NK-92 (cell line): ENCODE data around the gene EPS8L2.
"Not testable (repeated sequence)": the region's sequence is repeated elsewhere in the genome, so short reads cannot be mapped to it uniquely, and the experiment has no call there.

Experiments used
- DNase-seq: peaks from one replicate; lab custom pipeline; 2025; ENCODE audit not compliant: unreplicated experiment; lab: John Stamatoyannopoulos, UW

EPS8L2 gene

DNA sequence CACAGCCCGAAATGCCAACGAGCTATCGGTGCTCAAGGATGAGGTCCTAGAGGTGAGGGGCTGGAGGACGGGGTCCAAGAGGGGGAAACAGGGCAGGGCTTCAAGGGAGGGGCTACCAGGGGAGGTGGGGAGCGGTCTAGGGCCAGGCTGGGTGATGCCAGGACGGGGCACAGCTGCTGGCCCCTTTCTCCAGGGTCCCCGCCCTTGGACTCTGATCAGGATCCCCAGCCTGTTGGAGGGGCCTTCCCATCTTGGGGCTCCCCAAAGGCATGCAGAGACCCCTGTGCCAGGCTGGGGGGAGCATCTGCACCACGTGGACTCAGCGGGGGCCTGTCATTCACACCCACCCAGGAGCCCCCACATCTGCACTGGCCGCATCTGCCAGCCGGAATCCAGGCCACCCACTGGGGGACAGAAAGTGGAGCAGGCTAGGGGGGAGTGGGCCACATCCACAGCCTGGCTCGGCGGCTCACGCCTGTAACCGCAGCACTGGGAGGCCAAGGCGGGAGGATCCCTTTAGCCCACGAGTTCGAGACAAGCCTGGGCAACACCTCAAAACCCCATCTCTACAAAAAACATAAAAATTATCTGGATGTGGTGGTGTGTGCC is 18.9 kb downstream of the EPS8L2 start:
- DNase-seq, result no peak

DNA sequence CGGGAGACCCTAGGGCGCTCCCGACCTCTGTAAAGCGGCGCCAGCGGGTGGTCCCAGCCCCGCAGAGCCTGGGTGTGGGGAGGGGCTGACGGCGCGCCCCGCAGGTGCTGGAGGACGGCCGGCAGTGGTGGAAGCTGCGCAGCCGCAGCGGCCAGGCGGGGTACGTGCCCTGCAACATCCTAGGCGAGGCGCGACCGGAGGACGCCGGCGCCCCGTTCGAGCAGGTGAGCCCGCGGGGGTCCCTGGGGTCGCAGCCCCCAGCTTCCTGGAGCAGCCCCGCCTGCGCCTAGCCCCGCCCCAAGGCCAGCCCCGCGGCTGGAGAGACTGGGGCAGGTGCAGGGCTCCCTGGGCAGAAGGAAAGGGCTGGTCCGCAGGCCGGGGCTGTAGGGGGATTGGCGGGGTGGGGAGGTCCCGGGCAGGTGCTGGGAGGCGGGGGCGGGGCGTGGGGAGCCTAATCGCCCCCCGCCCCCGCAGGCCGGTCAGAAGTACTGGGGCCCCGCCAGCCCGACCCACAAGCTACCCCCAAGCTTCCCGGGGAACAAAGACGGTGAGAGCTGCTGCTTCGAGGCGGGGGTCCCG is 19.7 kb downstream of the EPS8L2 start:
- DNase-seq, result no peak

DNA sequence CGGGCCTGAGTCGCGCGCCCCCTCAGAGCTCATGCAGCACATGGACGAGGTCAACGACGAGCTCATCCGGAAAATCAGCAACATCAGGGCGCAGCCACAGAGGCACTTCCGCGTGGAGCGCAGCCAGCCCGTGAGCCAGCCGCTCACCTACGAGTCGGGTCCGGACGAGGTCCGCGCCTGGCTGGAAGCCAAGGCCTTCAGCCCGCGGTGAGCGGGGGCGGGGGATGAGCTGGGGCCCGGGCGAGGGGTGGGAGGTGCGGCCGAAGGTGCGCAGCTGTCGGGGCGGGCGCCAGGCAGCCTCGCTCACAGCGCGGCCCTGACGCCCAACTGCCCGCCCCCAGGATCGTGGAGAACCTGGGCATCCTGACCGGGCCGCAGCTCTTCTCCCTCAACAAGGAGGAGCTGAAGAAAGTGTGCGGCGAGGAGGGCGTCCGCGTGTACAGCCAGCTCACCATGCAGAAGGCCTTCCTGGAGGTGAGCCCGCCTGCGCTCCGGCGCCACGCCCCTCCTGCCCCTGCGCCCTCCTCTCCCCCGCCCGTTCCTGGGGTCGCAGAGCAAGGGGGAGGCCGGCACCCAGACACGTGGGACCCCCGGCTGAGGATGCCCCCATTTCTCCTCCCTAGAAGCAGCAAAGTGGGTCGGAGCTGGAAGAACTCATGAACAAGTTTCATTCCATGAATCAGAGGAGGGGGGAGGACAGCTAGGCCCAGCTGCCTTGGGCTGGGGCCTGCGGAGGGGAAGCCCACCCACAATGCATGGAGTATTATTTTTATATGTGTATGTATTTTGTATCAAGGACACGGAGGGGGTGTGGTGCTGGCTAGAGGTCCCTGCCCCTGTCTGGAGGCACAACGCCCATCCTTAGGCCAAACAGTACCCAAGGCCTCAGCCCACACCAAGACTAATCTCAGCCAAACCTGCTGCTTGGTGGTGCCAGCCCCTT is 20.5 kb downstream of the EPS8L2 start:
- no peak for DNase-seq

- no peak for DNase-seq
These were observed 21.3 kb downstream of the EPS8L2 start for GRCh38 chr11:727281-727701.

DNA sequence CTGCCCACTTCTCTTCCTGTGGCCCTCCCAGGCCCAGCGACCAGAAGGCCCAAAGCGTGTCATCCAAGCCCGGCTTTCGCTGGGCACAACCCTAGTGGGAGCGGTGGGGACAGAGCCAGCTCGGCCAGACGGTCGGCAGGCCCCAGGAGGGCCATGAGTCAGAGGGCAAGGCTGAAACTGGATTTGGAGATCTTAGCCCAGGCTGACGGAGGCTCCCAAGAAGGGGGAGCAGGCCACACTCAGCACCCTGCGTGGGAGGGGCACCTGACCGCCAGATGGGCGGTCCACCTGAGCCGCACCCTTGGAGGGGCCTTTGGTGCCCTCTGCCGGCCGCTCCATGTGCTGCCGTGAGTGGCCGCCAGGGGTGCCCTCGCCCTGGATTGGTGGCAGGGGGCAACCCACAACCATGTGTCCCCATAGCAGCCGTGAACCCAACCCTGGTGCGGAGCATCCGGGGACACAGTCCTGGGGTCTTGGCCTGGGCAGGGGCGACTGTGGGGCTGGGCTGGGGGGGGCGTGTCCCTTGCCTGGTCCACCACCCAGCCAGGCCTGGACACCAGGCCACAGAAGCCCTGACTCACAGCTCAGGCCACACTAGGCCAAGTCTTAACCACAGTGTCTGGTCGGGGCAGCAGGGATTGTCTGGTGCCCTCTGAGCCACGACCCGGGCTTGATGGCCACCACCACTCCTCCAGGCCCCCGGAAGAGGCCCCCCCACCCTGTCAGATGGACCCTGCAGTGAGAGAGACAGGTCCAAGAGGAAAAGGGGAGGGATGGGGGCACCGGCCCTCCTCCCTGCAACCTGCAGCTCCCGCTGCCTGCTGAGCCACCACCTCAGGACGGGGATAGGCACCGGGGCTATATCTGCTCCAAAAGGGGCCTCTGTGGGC is 22.1 kb downstream of the EPS8L2 start:
- no peak for DNase-seq

GRCh38 chr11:728901-729491 is 23.0 kb downstream of the EPS8L2 start:
- DNase-seq, result no peak

DNA sequence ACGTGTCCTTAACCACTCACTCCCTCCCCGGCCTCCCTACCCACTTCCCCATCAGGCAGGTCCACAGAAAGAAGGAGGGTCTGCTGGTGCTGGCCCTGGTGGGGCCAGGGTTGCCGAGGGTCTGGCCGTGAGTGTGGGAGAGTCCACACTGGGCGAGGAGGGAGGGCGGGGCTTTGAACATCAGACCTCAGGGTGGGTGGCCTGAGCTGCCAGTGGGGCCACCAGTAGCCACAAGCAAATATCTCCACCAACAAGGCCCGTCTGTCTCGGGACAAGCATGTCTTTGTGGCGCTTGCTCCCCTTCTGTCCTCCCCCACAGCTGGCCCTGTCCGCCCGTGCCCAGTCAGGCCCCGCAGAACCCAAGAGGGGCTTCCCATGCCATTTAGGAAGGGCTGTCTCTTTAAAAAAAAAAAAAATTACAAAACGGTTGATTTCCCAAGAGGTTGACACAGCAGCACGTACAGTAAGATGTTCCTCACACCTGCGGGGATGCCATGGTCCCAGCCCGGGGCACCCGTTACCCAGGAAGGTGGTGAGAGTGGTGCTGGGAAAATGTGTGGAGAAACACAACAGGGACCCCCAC is 23.6 kb downstream of the EPS8L2 start:
- DNase-seq, result no peak

DNA sequence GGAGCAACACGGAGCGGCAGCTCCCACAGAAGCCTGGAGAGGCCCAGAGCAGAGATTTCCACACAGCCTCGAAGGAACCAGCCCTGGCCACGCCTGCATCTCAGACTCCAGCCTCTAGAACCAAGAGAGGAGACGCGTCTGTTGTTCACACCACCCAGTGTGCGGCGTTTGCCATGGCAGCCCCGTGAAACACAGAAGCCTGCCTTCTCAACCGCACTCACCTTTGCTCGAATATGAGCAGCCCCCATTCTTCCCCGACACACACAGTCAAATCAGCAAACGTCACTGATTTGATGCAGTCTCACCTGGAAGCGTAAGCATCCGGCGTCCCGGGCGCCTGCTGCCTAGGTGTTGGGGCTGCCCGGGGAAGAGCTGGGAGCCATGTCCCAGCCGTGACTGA is 27.0 kb downstream of the EPS8L2 start:
- no peak for DNase-seq

DNA sequence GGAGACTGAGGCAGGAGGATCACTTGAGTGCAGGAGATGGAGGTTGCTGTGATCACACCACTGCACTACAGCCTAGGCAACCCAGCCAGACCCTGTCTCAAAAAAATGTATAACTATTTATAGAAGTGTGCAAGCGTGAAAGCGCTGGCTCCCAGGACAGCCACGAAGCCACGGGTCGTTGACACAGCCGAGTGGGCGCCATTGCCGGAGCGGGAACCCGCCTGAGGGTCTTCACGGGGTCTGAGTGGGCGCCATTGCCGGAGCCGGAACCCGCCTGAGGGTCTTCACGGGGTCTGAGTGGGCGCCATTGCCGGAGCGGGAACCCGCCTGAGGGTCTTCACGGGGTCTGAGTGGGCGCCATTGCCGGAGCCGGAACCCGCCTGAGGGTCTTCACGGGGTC is 28.5 kb downstream of the EPS8L2 start:
- not testable (repeated sequence) for DNase-seq

DNA sequence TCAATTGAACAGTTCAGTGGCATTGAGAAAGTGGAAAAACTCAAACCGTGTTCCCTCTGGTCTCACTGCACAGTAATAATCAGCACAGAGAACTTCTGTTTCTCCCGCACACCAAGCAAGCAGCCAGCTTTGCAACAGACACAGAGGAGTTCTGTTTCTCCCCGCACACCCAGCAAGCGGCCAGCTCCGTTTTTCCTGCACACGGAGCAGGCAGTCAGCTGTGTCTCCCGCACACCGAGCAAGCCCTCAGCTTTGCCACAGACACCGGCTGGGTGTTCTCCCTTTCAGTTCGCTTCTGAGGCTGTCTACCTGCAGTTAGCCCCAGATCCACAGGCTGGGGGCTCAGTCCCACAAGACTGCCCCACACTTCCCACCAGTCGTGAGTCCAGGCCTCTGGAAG is 31.3 kb downstream of the EPS8L2 start:
- DNase-seq, result no peak

- DNase-seq, result not testable (repeated sequence)
These were observed 31.9 kb downstream of the EPS8L2 start for GRCh38 chr11:737899-738298.

DNA sequence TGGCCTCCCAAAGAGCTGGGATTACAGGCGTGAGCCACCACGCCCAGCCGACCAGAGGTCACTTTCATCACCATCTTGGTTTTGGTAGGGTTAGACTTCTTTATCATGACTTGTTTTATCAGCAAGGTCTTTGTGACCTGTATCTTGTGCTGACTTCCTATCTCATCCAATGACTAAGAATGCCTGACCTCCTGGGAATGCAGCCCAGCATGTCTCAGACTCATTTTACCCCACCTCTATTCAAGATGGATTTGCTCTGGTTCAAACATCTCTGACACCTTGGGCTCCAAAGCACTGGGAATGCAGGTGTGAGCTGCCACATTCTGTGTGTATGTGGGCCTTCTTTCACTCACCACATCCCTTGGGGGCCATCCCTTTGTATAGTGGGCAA is 36.1 kb downstream of the EPS8L2 start:
- DNase-seq, result no peak

GRCh38 chr11:742571-743201 is 36.7 kb downstream of the EPS8L2 start:
- no peak for DNase-seq

GRCh38 chr11:745428-745827 is 39.4 kb downstream of the EPS8L2 start:
- DNase-seq, result no peak

GRCh38 chr11:746289-747157 is 40.5 kb downstream of the EPS8L2 start:
- no peak for DNase-seq

DNA sequence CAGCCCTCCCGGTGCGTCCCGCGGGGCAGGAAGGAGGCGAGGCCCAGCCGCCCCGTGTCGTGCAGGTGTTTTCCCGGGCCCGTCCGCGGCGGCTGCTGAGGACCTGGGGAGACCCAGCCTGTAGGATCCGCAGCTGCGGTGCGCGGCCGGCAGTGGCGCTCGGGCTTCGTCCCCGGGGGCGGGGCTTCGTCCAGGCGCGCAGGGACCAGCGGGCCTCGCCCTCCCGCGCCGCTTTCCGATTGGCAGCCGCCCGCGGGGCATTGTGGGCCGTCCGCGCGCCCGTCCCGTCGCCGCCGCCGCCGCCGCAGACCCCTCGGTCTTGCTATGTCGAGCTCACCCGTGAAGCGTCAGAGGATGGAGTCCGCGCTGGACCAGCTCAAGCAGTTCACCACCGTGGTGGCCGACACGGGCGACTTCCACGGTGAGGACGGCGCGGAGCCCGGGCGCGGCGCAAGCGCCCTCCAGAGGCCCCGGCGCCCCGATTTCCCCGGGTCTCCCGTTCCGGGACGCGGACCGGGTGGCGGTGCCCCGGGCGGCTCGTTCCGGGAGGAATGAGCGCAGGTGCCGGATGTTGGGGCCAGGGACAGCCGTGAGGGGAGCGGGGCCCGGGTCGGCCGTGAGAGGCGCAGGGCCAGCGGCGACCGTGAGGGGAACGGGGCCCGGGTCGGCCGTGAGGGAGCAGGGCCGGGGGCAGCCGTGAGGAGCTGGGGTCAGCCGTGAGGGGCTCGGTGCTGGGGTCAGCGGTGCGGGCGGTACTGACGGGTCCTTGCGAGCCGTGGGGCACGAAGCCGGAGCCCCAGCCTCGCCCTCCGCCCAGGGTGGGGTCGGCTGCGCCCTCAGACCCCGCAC is 41.4 kb downstream of the EPS8L2 start, which contains the start of gene TALDO1:
TALDO1 (plus strand) TSS at position 307 of the 849 bp plus-strand sequence; CDS start at position 325, 18 bp downstream.
- no peak for DNase-seq

DNA sequence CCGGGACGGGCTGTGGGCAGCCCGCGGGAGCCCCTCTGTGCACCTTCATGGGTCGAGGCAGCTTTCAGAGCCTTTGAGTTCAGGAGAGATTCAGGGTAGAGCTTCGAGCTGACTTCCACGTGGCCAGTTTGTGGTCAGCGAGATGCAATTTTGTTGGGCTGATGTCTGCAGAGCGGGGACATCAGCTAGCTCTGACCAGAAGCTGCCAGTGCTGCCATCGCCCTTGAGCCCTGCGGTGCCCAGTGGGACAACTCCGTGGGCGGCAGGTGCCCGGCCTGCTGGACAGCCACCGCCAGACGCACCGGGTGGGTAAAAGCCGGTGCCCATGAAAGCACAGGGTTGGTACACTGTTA is 42.0 kb downstream of the EPS8L2 start:
- DNase-seq, result no peak

GRCh38 chr11:749731-750130 is 43.7 kb downstream of the EPS8L2 start:
- no peak for DNase-seq
